CD4-positive, alpha-beta T cell treated with Interleukin-2 at 100 ng/mL for 4 hours (primary cell): ENCODE measurements around the gene KLK3.

Experiments
- DNase-seq: peaks from one replicate; pipeline ENCODE4 v3.0.0-alpha.2; 2020; ENCODE audit warnings: low spot score

KLK3 gene

GRCh38 chr19:50831026-50831396 is 23.7 kb upstream of the KLK3 start:
- no peak for DNase-seq

GRCh38 chr19:50832666-50833065 is 22.0 kb upstream of the KLK3 start:
- DNase-seq: no peak

GRCh38 chr19:50833117-50833801 is 21.5 kb upstream of the KLK3 start, which contains the start of gene KLK15:
Gene KLK15, minus strand, starts transcription at chr19:50833574. Its CDS starts 2,082 bp downstream, at chr19:50831492.
- no peak for DNase-seq

GRCh38 chr19:50833802-50834167 is 20.9 kb upstream of the KLK3 start:
- DNase-seq: no peak

GRCh38 chr19:50835103-50835784 is 19.5 kb upstream of the KLK3 start:
- DNase-seq: no peak

- DNase-seq: peak; percentile 47
These were observed 18.8 kb upstream of the KLK3 start for GRCh38 chr19:50835785-50836542.

- DNase-seq: no peak
These were observed 18.0 kb upstream of the KLK3 start for GRCh38 chr19:50836543-50837195.

- DNase-seq: no peak
These were observed 17.4 kb upstream of the KLK3 start for GRCh38 chr19:50837300-50837699.

GRCh38 chr19:50838239-50838638 is 16.5 kb upstream of the KLK3 start:
- no peak for DNase-seq

GRCh38 chr19:50839712-50840655 is 14.7 kb upstream of the KLK3 start:
- no peak for DNase-seq

- DNase-seq: no peak
These were observed 12.6 kb upstream of the KLK3 start for GRCh38 chr19:50842130-50842529.

- no peak for DNase-seq
These were observed 11.5 kb upstream of the KLK3 start for GRCh38 chr19:50843205-50843604.

GRCh38 chr19:50843701-50844221 is 11.0 kb upstream of the KLK3 start:
- DNase-seq: no peak

GRCh38 chr19:50844296-50844935 is 10.3 kb upstream of the KLK3 start:
- DNase-seq: no peak

GRCh38 chr19:50850738-50851137 is 4.0 kb upstream of the KLK3 start:
- no peak for DNase-seq

GRCh38 chr19:50851620-50852019 is 3.1 kb upstream of the KLK3 start:
- no peak for DNase-seq

- no peak for DNase-seq
These were observed 2.7 kb downstream of the KLK3 start for GRCh38 chr19:50857366-50857765.

GRCh38 chr19:50858886-50859285 is 4.2 kb downstream of the KLK3 start:
- no peak for DNase-seq

- no peak for DNase-seq
These were observed 5.1 kb downstream of the KLK3 start for GRCh38 chr19:50859849-50860248.

- no peak for DNase-seq
These were observed 6.3 kb downstream of the KLK3 start for GRCh38 chr19:50861010-50861409.
